GM23248 (cell line): ENCODE results near the gene SEMA3C.

Experiments used
- EZH2 ChIP-seq: fragments of 200-600 bp; sonication (generic); IDR thresholded peaks from 2 replicates; pipeline ENCODE4 v1.6.1; 2018; ENCODE audit warnings: antibody characterized with exemption, mild to moderate bottlenecking; ENCODE audit not compliant: insufficient read depth, poor library complexity, severe bottlenecking
- EZH2phosphoT487 ChIP-seq: fragments of 200-600 bp; sonication (generic); IDR thresholded peaks from 2 replicates; pipeline ENCODE4 v1.6.1; 2018; ENCODE audit warnings: antibody characterized with exemption, moderate library complexity, mild to moderate bottlenecking, low read depth; ENCODE audit not compliant: insufficient read depth

GRCh38 chr7:80935991-80936780 lies 17.3 kb upstream of the SEMA3C start:
- TF ChIP-seq EZH2 (no peak), EZH2phosphoT487 (no peak)
